HL-60 (cell line): Measurements from ENCODE around the gene ICA1L.
A peak's percentile ranks its signal among the peaks of the same experiment; 100 is the strongest.

Source experiments
- DNase-seq, 2 experiments: peaks; one replicate each; pipeline ENCODE4 v3.0.0-alpha.2; 2010 to 2020; ENCODE audit warnings: low read depth in 1 of 2, low spot score in 1 of 2
- H3K27ac ChIP-seq: fragments of 250-450 bp; sonication (Bioruptor Pico); replicated peaks from 2 replicates; pipeline ENCODE4 v1.5.1; 2020; ENCODE audit warnings: mild to moderate bottlenecking, moderate library complexity
- H3K27me3 ChIP-seq: fragments of 250-450 bp; sonication (Bioruptor Pico); 2 replicates; pipeline ENCODE4 v1.5.1; 2021; ENCODE audit warnings: mild to moderate bottlenecking, moderate library complexity; ENCODE audit not compliant: insufficient read depth, poor library complexity, severe bottlenecking
- H3K4me3 ChIP-seq: replicated peaks from 2 replicates; pipeline ENCODE4 v1.5.1; 2011; ENCODE audit warnings: mild to moderate bottlenecking, control low read depth, low read length; ENCODE audit not compliant: insufficient read depth
- CTCF ChIP-seq: IDR thresholded peaks from one replicate; pipeline ENCODE4 v1.5.1; 2011; ENCODE audit warnings: low read length, control low read depth, inconsistent platforms; ENCODE audit not compliant: insufficient read depth
- GABPA ChIP-seq: IDR thresholded peaks from 2 replicates; pipeline ENCODE4 v1.6.1; 2012; ENCODE audit warnings: low read depth
- POLR2AphosphoS5 ChIP-seq: IDR thresholded peaks from 2 replicates; pipeline ENCODE4 v1.6.1; 2012; ENCODE audit warnings: low read depth
- REST ChIP-seq: IDR thresholded peaks from 2 replicates; pipeline ENCODE4 v1.6.1; 2012; ENCODE audit warnings: low read depth; ENCODE audit not compliant: insufficient replicate concordance
- SPI1 ChIP-seq: IDR thresholded peaks from 2 replicates; pipeline ENCODE4 v1.6.1; 2012; ENCODE audit warnings: low read depth, mild to moderate bottlenecking, borderline replicate concordance

ICA1L gene

GRCh38 chr2:202831242-202832220, 40.0 kb downstream of the ICA1L start:
- Histone ChIP-seq H3K27ac (no peak overlapping the region), H3K4me3 (no peak overlapping the region), H3K27me3 (no peaks in the 10 kb centered on the region)
- TF ChIP-seq POLR2AphosphoS5 (no peak), CTCF (peak; percentile 49)
- peak; percentile 15 to 66 for DNase-seq

GRCh38 chr2:202824901-202825300, 46.7 kb downstream of the ICA1L start:
- Histone ChIP-seq H3K4me3 (no peak overlapping the region), H3K27me3 (no peaks in the 10 kb centered on the region), H3K27ac (no peak overlapping the region)
- no peak for DNase-seq
- TF ChIP-seq CTCF (no peak), SPI1 (no peak), POLR2AphosphoS5 (no peak), REST (no peak), GABPA (no peak)

- Histone ChIP-seq H3K27ac (no peak overlapping the region), H3K27me3 (no peaks in the 10 kb centered on the region), H3K4me3 (no peak overlapping the region)
- TF ChIP-seq SPI1 = no peak
- TF ChIP-seq POLR2AphosphoS5 = no peak
- no peak for TF ChIP-seq GABPA
- no peak for TF ChIP-seq CTCF
- no peak for TF ChIP-seq REST
- DNase-seq = no peak
Observed at GRCh38 chr2:202822411-202822810, 49.2 kb downstream of the ICA1L start.
